ENCODE measurements around the gene CCNB1IP1. TPM values are rescaled to one million over a fixed set of nuclear protein-coding genes. Genes with fewer than 3 reads are reported as not detected.
"Not testable (repeated sequence)": the region's sequence is repeated elsewhere in the genome, so short reads cannot be mapped to it uniquely, and the experiment has no call there.

The CCNB1IP1 gene, protein sequence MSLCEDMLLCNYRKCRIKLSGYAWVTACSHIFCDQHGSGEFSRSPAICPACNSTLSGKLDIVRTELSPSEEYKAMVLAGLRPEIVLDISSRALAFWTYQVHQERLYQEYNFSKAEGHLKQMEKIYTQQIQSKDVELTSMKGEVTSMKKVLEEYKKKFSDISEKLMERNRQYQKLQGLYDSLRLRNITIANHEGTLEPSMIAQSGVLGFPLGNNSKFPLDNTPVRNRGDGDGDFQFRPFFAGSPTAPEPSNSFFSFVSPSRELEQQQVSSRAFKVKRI
- total RNA-seq = 60.5 and 61.8 TPM in 2 replicates

DNA sequence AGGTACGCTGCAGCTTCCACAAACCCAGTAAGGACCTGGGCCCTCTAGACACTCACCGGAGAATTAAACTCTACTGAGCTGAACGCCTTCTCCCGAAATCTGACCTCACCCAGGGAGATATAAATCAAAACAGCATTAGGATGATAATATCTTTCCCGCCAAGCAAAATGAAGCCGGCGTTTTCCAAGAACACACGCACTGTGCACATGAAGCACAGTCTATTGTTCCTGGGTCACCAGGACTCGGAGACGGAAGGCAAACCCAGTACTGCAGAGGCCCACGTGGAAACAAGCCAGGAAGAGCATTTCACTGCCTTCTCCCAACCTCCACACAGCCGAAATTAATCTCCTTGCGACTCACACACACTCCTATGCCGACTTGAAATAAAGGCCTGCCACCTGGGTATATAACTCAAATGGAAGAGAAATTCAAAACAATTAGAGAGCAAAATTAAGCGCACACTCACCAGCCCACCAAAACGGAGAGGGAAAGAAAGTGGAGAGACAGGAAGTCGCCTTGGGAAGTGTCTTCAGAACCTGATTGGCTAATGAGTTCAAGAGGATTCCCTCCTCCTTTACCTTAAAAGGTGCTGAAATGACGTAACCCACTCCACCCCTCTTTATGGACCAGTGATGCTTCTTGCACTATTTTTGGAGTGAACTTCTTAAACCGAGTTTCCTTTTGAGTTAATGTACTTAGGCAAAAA, at the start of gene CCNB1IP1:
Gene CCNB1IP1, minus strand, starts transcription at position 492 of the 706 bp plus-strand sequence. CDS start 16,756 bp downstream, outside the sequence.
- Mint-ChIP-seq H3K36me3 (ENCODE audit: low read depth) (peaks cover 22% of the 10 kb centered on the region), H3K27ac (peak within 1 kb of the TSS; percentile 94), H3K9me3 (no peaks in the 10 kb centered on the region), H3K27me3 (peaks cover 5% of the 10 kb centered on the region), H3K4me1 (peaks cover 38% of the 10 kb centered on the region), H3K4me3 (peak within 1 kb of the TSS; percentile 99)
- DNase-seq = peak; percentile 89
- intact Hi-C loops (cut with micrococcal nuclease) = loop anchor here (1.0 to 2.0 kb wide), 3 partner anchors 10 to 276 kb away; partner anchors contain the start of gene PARP2

DNA sequence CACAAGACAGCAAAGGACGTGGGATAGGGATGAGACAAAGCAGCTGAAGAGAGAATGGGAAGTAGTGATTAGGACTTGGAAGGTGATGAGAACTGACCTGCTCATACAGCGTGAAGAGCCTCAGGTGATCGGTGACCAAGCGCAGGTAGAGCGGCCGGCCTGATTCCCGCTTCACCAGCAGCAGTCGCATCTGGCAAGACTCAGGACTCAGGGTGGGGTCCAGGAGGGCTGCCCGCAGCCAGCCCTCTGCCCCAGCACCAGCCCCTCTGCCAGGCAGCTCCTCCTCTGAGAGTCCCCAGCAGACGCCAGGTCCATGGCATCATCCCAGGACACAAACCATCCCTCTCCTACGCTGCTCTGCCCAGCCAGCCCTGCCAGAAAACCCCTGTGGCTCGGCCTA, 49.4 kb upstream of the CCNB1IP1 start:
- no peaks in the 10 kb centered on the region for H3K27me3 Mint-ChIP-seq
- H3K9me3 Mint-ChIP-seq = no peaks in the 10 kb centered on the region
- intact Hi-C loops (cut with micrococcal nuclease) = no loop called here
- peaks cover 71% of the 10 kb centered on the region for H3K36me3 Mint-ChIP-seq (ENCODE audit: low read depth)
- H3K4me1 Mint-ChIP-seq = no peaks in the 10 kb centered on the region
- no peak overlapping the region for H3K27ac Mint-ChIP-seq
- no peak overlapping the region for H3K4me3 Mint-ChIP-seq
- DNase-seq = no peak

DNA sequence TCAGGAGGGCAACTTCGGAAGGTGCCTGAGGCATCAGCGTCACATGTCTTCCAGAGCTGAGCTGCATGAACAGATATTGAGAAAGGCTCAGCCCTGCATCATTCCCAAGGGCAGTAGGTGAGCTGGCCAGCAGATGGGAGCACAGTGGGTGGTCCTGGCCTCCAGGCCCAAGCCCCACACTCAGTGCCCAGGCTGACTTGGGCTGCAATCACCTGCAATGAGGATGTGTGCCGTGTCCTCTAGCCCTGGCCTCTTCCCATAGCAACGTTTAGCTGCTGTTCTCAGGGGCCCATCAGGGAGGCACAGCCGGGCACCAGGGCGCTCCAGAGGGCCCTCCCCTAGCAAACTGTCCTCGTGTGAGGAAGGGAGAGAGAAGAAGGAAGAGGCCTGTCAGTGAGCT, 48.3 kb upstream of the CCNB1IP1 start:
- Mint-ChIP-seq H3K27me3 (no peaks in the 10 kb centered on the region), H3K4me1 (no peaks in the 10 kb centered on the region), H3K9me3 (no peaks in the 10 kb centered on the region), H3K4me3 (no peak overlapping the region), H3K36me3 (ENCODE audit: low read depth) (peaks cover 75% of the 10 kb centered on the region), H3K27ac (no peak overlapping the region)
- intact Hi-C loops (cut with micrococcal nuclease) = no loop called here
- DNase-seq = no peak

DNA sequence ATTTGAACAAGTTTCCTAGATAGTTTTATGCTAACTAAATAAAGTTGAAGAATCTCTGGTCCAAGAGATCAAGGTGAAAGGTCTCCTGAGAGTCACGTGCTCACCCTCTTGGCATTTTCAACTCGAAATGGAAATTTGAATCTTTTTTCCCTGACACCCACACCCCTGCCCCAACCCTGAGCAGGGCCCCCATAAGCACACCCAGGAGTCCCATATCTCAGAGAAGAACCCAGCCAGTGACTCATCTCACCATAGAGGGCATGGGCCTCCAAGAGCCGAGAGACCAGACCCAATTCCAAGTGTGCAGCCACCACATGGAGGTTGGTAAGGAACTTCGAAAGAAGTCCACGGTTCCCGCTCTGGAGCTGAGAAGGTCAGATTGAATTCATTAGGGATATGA, 47.6 kb upstream of the CCNB1IP1 start:
- DNase-seq = no peak
- Mint-ChIP-seq H3K27me3 (no peaks in the 10 kb centered on the region), H3K36me3 (ENCODE audit: low read depth) (peaks cover 72% of the 10 kb centered on the region), H3K4me1 (no peaks in the 10 kb centered on the region), H3K27ac (no peak overlapping the region), H3K9me3 (no peaks in the 10 kb centered on the region), H3K4me3 (no peak overlapping the region)
- intact Hi-C loops (cut with micrococcal nuclease) = no loop called here

DNA sequence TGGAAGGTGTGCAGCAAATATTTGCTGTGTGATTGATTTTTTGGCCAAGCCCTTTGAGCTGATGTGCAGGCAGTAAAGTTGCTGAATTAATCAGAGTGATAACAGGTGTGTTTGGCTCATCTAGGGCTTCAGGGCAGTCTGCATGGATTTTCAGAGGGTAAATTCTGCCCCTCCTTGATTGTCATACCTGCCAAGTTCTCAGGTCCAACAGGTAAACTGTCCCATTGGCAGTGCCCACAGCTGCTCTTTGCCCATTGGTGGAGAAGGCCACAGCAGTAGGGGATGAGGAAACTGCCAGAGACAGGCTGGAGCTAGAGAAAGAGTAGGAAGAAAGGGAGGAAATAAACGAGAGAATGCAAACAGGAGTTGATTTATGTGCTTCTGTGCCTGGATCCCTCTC, 46.7 kb upstream of the CCNB1IP1 start:
- H3K36me3 Mint-ChIP-seq (ENCODE audit: low read depth) = peaks cover 71% of the 10 kb centered on the region
- H3K9me3 Mint-ChIP-seq = no peaks in the 10 kb centered on the region
- intact Hi-C loops (cut with micrococcal nuclease) = no loop called here

DNA sequence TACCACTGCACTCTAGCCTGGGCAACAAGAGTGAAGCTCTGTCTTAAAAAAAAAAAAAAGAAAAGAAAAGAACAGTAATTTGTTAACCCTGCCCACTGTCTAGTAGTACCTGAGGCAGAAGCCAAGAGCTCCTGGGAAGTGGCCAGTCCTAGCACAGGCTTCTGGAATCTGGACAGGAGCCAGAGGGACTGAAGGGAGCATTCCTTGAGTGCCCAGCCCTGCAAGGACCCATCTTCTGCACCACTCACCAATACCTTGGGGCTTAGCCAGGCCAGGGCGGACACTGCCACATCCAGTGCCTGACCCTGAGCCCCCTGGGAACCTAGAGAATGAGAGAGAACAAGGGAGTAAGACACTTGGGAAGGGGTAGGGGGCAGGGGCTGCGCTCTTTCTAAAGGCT, 44.1 kb upstream of the CCNB1IP1 start:
- no peaks in the 10 kb centered on the region for H3K9me3 Mint-ChIP-seq
- no peaks in the 10 kb centered on the region for H3K27me3 Mint-ChIP-seq
- no peak overlapping the region for H3K4me3 Mint-ChIP-seq
- H3K36me3 Mint-ChIP-seq (ENCODE audit: low read depth) = peaks cover 68% of the 10 kb centered on the region
- no peak overlapping the region for H3K27ac Mint-ChIP-seq
- DNase-seq = no peak
- H3K4me1 Mint-ChIP-seq = no peaks in the 10 kb centered on the region
- intact Hi-C loops (cut with micrococcal nuclease) = no loop called here

More for the DNA sequence above, 46.7 kb upstream of the CCNB1IP1 start:
- no peaks in the 10 kb centered on the region for H3K27me3 Mint-ChIP-seq
- no peaks in the 10 kb centered on the region for H3K4me1 Mint-ChIP-seq
- H3K4me3 Mint-ChIP-seq = no peak overlapping the region
- no peak overlapping the region for H3K27ac Mint-ChIP-seq
- DNase-seq = no peak

DNA sequence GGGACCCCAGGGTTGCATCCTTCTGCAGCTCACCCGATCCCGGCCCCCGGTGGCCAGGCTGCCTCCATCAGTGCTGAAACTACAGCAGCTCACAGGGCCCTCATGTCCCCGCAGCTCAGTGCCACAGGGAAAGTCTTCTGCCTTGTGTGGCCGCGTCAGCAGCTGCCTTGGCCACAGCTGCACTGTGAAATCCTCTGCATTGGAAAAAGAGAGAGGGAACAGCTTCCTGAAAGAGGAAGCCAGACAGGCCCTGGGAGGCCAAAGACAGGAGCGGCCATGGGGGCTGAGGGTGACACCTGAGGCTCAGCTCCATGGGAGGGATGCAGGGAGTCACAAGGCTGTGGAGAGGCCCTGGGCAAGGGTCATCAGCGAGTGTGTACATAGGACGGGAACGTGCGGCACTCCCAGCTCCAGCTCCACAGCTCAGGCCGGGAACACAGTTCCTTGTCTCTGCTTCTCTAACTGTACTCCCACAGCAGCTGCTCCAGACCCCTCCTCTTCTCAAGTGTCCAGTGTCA, 43.1 kb upstream of the CCNB1IP1 start:
- no peaks in the 10 kb centered on the region for H3K9me3 Mint-ChIP-seq
- H3K27ac Mint-ChIP-seq = no peak overlapping the region
- intact Hi-C loops (cut with micrococcal nuclease) = no loop called here
- DNase-seq = no peak
- H3K27me3 Mint-ChIP-seq = no peaks in the 10 kb centered on the region
- peaks cover 73% of the 10 kb centered on the region for H3K36me3 Mint-ChIP-seq (ENCODE audit: low read depth)
- no peaks in the 10 kb centered on the region for H3K4me1 Mint-ChIP-seq
- H3K4me3 Mint-ChIP-seq = no peak overlapping the region

DNA sequence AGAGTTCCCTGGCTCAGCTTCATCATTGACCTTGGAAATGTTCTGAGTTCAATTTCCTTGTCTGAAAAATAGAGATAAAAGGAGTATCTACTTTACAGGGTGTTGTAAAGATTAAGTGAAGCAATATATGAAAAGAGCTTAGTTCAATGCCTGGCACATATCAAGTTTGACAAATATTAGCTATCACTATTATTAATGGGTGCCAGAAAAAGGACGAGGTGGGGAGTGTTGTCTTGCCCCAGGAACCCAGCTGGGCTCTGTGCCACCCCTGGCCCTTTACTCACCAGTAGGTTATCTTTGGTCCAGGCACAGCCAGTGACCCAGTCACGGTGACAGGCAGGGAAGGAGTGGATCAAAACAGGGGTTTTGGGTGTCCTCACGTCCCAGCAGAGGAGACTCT, 42.4 kb upstream of the CCNB1IP1 start:
- no peak for DNase-seq
- Mint-ChIP-seq H3K9me3 (no peaks in the 10 kb centered on the region), H3K4me1 (no peaks in the 10 kb centered on the region), H3K4me3 (no peak overlapping the region), H3K36me3 (ENCODE audit: low read depth) (peaks cover 73% of the 10 kb centered on the region), H3K27ac (no peak overlapping the region), H3K27me3 (no peaks in the 10 kb centered on the region)
- intact Hi-C loops (cut with micrococcal nuclease) = no loop called here

DNA sequence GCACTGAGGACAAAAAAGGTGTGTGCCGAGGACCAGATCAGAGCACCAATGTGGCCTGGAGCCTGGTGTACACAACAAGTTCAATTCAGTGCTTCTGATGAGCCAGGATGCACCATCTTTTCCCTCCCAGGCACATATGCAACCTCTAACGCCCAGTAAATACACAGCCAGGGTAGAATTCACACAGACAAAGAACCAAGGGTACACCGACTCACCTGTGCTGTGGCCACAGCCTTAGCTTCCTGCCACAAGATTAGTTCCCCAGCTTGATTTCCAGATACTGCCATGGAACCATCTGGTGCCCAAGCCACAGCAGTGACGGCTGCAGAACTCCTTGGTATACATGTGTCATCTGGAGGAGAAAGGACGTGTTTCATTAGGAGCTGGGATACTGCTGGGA, 39.7 kb upstream of the CCNB1IP1 start:
- Mint-ChIP-seq H3K27ac (peak overlapping the region; percentile 10), H3K9me3 (no peaks in the 10 kb centered on the region), H3K4me1 (peaks cover 2% of the 10 kb centered on the region), H3K4me3 (no peak overlapping the region), H3K36me3 (ENCODE audit: low read depth) (peaks cover 71% of the 10 kb centered on the region), H3K27me3 (no peaks in the 10 kb centered on the region)
- intact Hi-C loops (cut with micrococcal nuclease) = no loop called here
- no peak for DNase-seq

DNA sequence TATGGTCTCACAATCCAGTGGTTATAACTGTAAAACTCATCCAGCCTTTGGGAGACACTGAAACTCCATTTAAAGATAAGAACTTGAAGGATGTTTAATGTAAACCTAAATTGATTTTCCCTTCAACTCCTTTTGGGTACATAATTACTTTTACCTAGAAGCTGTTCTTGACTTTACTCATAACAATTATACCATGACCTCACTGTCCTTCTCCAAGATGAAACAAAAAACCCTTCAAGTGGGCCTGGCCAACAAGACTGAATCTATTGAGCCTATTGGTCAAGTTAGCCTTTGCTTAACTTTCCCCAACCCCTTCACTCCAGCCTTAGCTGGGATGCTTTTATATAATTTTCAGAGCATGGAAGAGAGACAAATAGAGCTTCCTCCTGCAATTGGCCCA, 32.8 kb upstream of the CCNB1IP1 start:
- intact Hi-C loops (cut with micrococcal nuclease) = loop anchor here (1.0 to 2.0 kb wide), 3 partner anchors 23 to 47 kb away; partner anchors contain the start of genes CCNB1IP1, PARP2 and TEP1
- no peak for DNase-seq
- H3K9me3 Mint-ChIP-seq = no peaks in the 10 kb centered on the region
- no peak overlapping the region for H3K27ac Mint-ChIP-seq
- peaks cover 5% of the 10 kb centered on the region for H3K4me1 Mint-ChIP-seq
- peaks cover 50% of the 10 kb centered on the region for H3K36me3 Mint-ChIP-seq (ENCODE audit: low read depth)
- no peak overlapping the region for H3K4me3 Mint-ChIP-seq
- H3K27me3 Mint-ChIP-seq = no peaks in the 10 kb centered on the region

DNA sequence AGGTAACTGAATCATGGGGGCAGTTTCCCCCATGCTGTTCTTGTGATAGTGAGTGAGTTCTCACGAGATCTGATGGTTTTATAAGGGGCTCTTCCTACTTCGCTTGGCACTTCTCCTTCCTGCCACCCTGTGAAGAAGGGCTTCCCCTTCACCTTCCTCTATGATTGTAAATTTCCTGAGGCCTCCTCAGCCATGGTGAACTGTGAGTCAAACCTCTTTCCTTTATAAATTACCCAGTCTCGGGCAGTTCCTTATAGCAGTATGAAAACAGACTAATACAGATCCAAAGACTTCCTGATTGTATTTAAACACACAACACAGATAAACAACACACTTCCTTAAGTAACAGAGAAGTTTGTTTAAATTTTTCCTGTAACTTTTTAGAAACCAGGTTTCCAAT, 25.4 kb upstream of the CCNB1IP1 start:
- H3K36me3 Mint-ChIP-seq (ENCODE audit: low read depth) = peaks cover 62% of the 10 kb centered on the region
- H3K27me3 Mint-ChIP-seq; DNase-seq; H3K9me3 Mint-ChIP-seq; intact Hi-C loops (cut with micrococcal nuclease); H3K4me3 Mint-ChIP-seq; H3K4me1 Mint-ChIP-seq: not testable (repeated sequence)
- H3K27ac Mint-ChIP-seq = peak overlapping the region; percentile 61

DNA sequence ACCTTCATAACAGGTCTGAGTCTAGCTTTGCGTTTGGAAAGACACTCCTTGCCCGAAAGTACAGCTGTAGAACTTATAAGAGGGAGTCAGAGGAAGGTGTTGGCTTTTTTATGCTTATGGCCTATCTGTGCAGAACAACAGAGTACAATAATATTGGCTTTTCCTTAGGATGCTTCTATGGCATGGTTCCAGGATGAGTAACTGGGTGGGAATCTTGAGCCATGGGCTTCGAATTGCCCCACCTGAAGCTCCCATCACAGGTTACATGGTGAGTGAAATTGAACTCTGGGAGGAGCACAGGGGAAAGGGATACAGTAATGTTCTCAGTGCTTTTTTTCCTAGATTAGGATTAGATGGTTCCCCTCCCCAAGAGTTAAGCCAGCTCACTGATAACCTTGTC, 23.3 kb upstream of the CCNB1IP1 start:
- peaks cover 63% of the 10 kb centered on the region for H3K36me3 Mint-ChIP-seq (ENCODE audit: low read depth)
- H3K9me3 Mint-ChIP-seq = no peaks in the 10 kb centered on the region
- no peak overlapping the region for H3K4me3 Mint-ChIP-seq
- H3K27ac Mint-ChIP-seq = no peak overlapping the region
- intact Hi-C loops (cut with micrococcal nuclease) = no loop called here
- no peak for DNase-seq
- H3K4me1 Mint-ChIP-seq = peaks cover 2% of the 10 kb centered on the region
- no peaks in the 10 kb centered on the region for H3K27me3 Mint-ChIP-seq

DNA sequence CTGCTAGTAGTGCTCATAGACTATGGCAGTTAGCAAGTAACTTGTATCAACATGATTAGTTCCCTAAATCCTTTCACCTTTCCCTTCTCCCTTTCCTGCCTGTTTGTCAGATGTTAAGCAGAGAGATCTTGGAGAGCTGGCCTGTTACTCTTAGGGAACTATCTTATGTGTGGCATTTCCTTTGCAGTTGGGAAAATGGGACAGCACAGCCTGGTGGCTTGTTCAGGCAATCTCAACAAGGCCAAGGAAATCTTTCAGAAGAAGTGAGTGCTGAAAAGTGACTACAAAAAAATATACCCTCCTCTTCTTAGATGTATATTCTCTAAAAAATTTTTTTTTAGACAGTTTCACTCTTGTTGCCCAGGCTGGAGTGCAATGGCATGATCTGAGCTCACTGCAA, 17.8 kb upstream of the CCNB1IP1 start:
- intact Hi-C loops (cut with micrococcal nuclease) = no loop called here
- H3K9me3 Mint-ChIP-seq = no peaks in the 10 kb centered on the region
- DNase-seq = no peak
- no peak overlapping the region for H3K27ac Mint-ChIP-seq
- H3K27me3 Mint-ChIP-seq = no peaks in the 10 kb centered on the region
- no peak overlapping the region for H3K4me3 Mint-ChIP-seq
- peaks cover 51% of the 10 kb centered on the region for H3K36me3 Mint-ChIP-seq (ENCODE audit: low read depth)
- no peaks in the 10 kb centered on the region for H3K4me1 Mint-ChIP-seq

DNA sequence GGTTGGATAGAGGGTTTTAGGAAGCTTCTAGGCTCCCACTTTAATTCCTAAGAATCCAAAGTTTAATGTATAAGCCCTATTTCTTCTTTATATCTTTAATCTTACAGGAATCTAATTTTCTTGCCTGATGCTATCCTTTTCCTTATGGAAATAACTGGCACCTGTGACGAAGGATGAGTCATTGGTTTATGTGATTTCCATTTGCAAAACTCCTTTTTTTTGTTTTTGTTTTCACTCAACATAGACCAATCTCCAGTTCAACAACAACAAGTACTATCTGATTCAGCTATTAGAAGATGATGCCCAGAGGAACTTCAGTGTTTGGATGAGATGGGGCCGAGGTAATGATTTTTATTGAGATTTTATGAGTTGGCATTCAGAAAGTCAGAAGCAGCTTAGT, 17.2 kb upstream of the CCNB1IP1 start:
- Mint-ChIP-seq H3K27me3 (no peaks in the 10 kb centered on the region), H3K9me3 (no peaks in the 10 kb centered on the region), H3K4me3 (no peak overlapping the region), H3K36me3 (ENCODE audit: low read depth) (peaks cover 53% of the 10 kb centered on the region), H3K4me1 (peaks cover 4% of the 10 kb centered on the region), H3K27ac (no peak overlapping the region)
- intact Hi-C loops (cut with micrococcal nuclease) = no loop called here
- DNase-seq = no peak
